Central memory CD4-positive, alpha-beta T cell (primary cell): ENCODE data around the gene RNASET2.

ENCODE experiments used
- DNase-seq: peaks from one replicate; pipeline ENCODE4 v3.0.0; 2022

Gene RNASET2

DNA sequence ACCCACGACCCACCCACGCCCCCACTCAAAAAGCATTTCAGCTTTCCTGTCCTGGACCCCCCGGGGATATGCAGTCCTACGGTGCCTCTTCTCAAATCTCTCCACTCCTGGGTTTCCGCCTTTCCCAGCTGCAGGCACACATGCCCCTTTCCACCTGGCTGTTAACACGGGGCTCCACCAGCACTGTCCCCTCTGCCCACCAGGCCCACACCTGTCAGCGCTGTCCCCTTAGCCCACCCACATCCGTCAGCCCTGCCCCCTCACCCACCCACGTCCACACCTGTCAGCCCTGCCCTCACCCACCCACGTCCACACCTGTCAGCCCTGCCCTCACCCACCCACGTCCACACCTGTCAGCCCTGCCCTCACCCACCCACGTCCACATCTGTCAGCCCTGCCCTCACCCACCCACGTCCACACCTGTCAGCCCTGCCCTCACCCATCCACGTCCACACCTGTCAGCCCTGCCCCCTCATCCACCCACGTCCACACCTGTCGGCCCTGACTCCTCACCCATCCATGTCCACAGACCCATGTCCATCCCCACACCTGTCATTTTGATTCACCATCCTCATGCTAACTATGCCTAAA is 11.6 kb downstream of the RNASET2 start:
- no peak for DNase-seq

DNA sequence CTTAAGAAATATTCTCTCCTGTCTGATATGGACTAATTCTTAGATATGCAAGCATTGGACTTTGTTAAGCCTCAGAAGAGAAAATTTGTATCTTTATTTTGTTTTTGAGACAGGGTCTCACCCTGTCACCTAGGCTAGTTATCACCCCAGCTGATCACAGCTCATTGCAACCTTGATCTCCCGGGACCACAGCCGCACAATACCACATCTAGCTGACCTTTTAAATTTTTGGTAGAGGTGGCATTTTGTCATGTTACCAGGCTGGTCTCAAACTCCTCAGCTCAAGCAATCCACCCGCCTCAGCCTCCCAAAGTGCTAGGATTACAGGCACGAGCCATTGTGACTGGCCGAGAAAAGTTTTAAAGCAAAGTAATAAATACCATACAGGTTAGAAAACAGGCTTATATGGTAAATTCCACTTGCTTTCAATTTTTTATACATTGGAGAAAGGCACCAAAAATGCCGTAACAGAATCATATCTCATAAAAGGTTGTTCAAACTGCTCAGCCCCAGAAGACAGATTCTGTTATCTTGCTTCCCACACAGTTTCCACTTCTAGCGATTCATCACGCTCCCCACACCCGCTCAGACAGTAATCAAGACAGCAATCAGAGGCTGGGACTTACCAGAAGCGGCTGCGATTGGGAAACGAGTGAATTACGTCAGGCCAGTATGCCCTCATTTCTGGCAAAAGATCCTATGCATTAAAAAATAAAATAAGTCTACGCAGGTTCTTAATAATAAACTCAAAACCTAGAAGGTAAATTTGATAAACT is 13.8 kb downstream of the RNASET2 start:
- DNase-seq: peak; percentile 72

DNA sequence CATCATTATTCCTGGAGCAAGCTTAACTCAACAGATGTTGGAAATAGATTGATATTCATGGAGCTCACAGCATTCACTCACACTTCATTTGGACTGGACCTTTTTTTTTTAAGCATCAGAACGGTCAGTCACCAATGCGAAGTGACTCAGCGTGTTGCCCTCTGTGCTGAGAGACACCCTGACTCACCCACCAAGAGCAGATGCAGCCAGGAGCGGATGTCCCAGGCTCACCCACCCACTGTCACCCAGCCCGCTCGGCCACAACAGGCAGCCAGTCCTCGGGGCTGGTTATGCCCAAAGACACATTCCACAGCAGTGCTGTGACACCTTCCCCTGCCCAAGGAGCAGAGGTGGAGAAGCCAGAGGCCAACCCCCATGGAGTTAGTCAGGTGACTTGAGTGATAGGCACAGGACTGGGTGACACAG is 15.7 kb downstream of the RNASET2 start:
- DNase-seq: no peak

DNA sequence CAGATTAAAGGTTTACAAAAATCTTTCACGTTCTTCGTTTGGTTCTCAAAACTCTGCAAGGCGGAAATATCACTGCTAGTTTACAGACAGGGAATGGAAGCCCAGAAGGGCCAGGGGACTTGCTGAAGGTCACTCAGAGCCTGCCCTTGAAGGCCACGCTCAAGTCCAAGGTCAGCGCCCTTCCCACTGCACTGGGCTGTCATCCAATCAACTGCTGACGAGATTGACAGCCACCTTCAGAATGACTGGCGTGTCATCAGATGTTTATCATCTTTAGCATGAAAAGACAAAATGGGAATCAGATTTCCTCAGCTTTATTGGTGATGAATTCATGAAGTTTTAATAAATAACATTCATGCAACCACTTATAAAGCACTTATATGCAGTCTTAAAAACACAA is 16.5 kb downstream of the RNASET2 start:
- no peak for DNase-seq

DNA sequence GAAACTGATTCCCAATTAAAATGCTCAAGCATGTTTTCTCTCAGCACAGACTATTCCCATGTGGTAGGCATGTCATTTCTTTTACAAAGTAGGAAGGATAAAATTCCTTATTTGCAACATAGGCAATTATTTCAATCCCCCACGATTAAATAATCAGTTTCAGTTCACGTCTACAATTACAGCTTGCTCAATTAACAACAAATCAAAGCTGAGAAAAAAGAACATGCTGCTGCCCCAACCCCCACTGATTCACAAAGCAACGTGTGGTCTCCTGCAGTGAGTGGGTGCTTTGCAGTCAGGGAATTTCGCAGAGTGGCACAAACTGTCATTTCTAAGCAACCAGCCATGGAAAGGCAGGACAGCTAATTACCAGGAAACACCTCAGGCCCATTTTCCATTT is 17.0 kb downstream of the RNASET2 start:
- DNase-seq: no peak

DNA sequence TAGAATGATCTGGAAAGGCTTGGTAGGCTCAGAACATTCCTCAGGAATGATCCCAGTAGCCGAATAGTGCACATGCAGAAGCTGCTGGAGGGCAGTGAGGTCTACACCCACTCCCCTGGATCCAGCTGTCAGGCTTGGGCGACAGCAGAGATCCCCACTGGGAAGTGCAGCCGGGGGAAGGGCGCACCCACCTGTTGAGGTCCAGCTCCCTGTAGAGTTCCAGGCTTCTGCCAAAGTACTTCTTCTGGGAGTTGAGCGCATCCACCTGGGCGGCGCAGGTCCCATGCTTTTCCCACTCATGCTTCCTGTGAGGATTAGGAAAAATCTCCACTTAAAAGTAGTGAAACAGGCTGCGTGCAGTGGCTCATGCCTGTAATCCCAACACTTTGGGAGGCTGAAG is 17.6 kb downstream of the RNASET2 start:
- no peak for DNase-seq

DNA sequence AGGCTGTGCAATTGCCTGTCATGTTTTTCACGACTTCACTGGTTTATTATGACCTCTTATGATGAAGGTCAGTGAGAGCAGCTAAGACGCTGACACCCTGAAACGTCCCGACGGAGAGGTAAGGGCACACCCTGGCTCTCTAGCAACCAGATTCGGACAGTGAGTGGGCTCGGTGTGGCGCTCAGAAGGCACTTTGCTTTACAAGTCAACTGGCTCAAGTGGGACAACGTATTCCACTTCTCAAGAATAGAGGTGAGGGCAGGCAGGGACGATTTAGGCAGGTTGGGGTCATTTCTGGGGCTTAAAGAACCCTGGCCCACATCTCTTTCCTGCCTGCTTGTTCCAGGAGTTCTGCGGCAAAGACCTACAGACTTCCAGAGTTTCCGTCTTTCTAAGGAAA is 18.2 kb downstream of the RNASET2 start:
- no peak for DNase-seq

DNA sequence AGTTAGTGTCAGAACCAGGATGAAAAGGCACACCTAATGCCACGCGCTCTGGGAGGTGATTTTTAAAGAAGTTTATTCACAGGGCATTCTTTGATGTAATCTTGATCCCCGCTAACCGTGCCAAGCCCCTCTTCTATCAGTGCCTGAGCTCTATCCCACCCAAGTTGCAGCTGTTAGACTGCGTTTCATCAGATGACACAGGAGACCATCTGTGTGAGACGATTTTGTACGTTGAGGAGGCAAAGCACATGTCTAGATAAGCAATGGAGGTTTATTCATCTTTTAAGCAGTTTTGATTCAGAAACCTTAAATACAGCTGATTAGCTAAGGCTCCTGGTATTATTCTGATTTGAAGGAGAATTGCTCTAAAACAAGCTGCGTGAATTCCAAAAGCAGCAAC is 18.6 kb downstream of the RNASET2 start:
- DNase-seq: no peak

DNA sequence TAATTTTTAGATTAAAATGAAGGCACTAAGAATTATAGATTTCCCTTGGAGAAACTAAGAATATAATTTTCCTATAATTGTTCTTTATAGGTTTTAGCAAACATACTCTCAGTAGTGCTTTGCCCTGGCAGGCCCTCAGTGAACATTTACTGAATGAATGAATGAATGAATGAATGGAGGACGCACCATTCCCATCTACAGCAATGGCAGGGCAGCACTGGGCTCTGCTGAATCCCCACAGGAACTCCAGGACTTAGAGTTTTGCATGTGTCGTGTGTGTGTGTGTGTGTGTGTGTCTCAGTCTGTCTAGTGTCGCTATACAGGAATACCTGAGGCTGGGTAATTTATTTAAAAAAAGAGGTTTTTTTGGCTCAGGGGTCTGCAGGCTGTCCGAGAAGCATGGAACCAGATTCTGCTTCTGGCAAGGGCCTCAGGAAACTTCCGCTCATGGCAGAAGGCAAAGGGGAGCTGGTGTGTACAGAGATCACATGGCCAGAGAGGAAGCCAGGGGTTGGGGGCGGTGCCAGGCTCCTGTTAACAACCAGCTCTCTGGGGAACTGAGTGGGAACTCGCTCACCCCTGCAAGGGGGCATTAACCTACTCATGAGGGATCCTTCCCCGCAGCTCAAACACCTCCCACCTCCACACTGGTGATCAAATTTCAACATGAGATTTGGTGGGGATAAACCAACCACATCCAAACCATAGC is 20.1 kb downstream of the RNASET2 start:
- DNase-seq: no peak

DNA sequence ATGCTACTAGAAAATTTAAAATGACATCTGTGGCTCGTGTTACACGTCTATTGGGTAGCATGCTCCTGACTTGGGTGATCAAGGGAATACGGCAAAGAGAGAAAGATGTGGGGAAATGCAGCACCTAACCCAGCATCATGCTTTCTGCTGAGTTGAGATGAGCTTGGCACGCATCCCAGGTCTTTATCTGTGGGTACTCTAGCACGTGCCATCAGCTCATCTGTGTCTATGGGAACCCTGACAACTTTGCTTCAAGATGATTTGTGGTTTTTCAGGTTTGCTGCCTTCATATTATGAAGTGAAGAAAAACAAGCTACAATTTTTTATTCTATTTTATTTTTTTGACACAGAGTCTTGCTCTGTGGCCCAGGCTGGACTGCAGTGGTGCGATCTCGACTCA is 21.0 kb downstream of the RNASET2 start:
- DNase-seq: no peak

DNA sequence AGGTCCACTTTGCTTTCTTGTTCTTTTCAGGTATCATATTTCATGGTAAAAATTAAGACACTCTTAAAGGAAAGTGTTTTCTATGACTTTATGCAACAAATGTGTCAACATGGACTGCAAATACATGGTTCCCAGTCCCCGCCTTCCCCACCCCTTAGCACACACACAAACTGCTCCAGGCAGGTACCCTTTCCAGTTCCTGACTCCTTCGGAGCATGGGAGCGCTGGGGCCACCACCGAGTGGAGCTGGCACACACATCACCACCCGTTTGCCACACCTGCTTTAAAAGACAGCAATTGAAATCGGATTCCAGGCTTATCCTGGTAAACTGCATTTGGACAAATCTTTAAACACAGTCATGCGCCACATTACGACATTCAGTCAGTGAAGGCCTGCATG is 22.2 kb downstream of the RNASET2 start:
- no peak for DNase-seq

DNA sequence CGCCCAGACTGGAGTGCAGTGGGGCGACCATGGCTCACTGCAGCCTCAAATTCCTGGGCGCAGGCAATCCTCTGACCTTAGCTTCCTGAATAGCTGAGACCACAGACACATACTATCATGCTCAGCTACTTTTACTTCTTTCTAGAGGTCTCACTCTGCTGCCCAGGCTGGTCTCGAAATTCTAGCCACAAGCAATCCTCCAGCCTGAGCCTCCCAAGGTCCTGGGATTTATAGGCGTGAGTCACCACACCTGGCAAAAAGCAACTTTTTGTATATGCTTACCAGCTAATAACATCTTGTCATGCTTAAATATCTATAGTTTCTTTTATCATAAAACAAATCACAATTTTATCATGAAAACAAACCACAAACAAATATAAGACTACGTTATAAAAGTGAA is 23.0 kb downstream of the RNASET2 start:
- no peak for DNase-seq

DNA sequence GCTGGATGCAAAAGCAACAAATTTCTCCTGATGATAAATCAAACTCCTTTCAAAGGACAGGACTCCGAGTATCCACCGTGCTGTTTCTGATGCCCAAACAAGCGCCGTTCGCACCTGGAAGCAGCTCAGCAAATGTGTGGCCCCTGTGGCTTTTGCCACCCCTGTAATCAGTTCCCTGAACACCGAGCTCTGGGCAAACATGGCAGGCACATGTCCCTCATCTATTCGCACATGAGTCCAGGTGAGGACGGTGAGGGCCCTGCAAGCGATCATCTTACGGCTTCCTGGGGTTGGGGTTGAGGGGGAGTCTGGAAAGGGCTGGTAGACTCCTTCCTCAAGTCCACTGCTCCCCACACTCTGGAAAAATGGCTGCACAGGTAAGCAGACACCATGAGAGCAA is 23.7 kb downstream of the RNASET2 start:
- DNase-seq: no peak

DNA sequence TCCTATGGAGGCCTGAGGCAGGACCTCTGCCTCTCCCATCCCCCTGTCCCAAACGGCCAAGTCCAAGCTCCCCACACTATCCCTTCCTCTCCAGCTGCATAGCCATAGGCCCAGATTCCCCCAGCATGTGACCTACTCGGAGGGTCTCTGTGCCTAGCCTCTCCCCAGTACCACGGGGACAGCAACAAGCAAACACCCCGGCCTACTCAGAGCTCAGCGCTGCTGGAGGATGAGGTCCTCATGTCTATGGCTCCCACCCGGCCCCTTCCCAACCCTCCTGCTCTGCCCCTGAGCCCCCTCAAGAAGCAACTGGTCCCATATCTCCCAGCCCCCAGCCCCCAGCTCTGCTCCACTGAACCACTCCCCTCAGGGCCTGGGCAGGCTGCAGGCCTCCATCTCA is 24.2 kb downstream of the RNASET2 start:
- DNase-seq: no peak

DNA sequence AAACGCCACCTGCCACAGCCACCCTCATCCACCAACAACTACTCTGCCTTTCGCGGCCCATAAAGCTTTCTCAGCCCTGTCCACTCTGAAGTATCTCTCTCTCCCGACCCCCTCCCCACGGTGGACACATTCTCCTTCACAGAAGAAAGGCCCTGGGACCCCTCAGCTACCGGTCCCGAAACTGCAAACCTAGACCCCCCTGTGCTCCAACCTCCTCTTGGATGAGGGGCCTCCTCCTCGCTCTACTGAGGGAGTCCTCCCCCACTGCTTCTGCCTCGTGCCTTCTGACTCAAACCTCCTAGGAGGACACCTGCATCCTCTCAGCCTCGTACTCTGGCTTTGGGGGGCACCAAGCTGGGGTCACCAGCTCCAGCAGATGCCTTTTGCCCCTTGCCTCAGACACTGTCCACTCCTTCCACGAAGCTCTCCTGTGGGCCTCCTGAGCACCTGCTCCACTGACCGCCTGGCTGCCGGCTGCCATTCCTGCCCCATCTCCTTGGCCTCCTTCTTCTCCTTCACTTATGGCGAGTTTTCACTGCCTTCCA is 24.9 kb downstream of the RNASET2 start:
- DNase-seq: no peak

DNA sequence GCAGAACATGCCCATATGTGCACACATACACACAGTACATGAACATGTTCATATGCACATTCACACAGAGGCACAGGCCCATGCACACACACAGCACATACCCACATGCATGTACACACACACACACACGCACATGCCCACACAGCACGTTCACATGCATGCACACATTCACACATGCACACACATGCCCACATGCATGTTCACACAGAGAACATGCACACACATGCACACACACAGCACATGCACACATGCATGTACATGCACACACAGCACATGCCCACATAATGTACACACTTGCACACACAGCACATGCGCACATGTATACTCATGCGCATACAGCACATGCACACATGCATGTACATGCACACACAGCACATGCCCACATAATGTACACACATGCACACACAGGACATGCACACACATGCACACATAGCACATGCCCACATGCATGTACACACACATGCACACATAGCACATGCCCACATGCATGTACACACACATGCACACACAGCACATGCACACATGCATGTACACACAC is 25.9 kb downstream of the RNASET2 start:
- DNase-seq: no peak

DNA sequence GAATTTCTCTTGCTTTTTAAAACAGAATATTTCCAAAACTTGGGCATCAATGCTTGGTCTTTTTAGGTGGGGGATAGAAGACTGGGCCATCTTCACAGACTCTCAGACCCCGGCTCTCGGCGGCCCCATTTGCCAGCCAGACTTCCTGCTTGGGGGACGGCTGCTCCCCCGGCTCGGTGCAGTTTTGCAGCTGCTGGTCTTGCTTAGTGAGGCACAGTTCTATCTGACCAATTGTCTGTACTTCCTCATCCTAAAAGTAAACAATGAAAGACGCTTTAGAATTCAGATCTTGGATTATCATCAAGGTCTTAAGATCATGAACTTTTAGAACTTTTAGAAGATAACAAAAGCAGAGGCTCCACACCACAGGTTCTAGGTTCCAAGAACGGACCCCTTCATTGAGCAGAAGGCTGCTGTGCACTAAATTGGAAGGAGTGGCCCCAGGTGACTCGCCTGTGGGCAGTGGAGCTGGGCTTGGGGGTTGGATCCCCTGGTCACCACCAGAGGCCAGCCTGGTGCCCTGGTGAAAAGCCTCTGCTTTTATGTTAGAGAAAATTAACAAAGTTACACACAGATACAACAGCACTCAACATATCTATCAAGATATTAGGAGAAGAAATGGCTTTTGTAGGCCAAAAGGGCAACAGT is 26.7 kb downstream of the RNASET2 start:
- DNase-seq: no peak

DNA sequence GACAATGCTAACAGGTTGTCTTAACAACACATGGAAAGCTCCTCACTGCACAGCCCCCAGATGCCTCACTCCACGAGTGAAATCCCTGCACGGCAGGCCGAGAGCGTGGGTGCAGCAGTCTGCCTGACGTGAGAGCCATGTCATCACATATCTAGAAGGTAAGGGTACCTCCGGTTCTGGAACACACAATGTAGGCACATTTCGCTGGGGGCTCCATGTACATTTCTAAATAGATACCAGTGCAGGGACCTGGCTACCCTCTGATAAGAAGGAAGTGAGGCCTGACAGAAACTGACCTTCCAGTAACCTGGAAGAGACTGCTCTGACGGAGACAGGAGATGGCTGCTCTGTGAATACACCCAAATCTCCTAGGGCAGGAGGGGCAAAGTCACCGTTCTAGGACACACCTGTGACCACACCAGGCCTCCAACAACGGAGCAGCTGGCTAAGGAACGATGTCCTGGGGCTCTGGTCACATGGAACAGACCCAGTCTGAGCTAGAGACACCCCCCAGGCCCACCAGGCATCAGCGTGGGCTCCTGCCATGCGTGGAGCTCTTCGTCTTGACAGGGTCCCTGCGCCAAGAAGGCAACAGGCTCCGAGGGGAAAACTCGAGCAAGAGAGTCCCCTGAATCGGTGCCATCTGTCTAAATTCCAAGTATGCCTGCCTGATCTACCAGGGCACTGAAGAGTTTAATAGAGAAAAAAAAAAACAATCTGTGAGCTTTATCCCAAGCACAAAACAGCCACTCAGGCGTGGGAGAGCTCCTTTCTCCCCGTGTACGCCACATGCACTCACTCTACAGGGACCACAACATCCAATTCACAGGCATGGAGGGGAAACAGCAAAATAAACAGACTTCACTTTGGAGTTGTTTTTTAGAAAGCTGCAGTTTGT is 27.5 kb downstream of the RNASET2 start:
- no peak for DNase-seq

DNA sequence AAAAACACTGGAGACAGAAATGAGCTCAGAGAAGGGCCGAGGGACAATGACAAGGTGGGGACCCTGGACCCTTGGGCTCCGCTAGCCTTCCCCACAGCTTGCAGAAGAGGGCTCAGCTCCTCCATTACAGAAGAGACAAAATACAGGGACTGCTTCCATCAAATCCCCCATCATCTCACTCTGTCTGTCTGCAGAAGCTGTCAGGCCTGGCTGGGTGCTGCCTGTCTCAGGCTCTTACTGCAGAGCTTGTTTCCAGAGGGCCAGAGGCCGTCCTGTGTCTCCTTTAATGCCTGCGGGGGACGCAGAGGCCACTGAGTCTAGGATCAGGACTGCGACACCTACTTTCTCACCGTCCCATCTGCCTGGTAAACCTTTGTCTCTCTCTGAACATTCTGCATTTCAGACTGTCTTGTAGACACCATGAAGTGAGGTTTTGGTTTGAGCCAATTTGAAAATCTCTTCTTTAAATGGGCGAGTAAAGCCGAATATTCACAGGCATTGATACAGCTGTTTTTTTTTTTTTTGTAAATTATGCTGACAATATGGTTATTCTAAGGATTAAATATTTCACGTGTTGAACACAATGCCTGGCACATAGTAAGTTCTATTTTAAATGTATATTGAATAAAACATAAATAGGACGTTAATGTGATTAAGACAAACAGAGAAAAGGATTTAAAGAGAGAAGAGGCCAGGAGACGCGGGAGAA is 28.3 kb downstream of the RNASET2 start:
- DNase-seq: no peak

DNA sequence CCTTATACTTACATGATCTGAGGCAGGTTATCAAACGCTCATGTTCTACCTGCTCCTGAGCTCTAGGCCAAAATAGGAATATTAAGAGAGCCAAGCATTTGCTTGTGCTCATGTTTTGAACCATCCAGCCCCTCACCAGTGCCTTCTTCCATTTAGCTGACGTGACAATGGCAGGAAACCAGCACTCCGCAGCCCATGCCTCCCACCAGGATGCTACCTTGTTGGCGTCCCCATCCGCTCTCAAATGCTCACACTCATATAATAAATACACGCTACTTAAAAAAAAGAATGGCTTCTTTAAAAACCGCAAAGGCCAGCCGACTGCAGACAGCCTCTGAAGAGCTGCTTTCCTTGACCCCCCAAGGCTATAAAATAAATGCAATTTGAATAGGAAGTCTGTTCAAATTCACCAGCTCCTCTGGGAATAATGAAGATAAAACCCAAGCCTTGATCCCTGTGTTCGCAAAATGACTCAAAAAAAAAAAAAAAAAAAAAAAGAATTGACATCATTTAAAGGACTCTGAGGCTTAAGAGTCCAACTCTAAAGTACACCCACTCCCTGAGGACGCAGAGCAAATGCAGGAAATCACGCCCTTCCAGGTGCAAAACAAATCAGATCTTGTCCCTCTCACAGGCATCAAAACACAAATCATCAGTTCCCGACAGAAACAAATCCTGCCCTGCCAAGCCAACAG is 29.0 kb downstream of the RNASET2 start:
- DNase-seq: no peak

DNA sequence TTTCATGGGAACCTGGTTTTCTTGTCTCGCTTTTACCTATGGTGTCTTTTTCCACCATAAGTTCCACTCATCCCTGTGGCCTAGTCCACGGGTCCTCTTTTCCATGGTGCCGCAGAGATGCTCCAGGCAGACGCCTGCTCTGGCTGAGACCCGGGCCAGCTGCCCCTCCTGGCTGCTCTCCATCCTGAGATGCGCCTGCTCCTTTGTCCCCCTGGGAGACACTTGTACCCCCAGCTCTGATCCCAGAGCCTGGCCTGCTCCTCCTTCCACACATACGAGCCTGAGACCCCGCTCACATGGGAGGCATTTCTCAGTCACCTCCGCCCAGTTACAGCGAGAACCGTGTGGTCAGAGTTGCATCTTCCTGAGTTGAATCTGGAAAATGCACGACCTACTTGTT is 29.6 kb downstream of the RNASET2 start:
- no peak for DNase-seq
